HG03159 (cell line): ENCODE results near the gene PLK4.

Experiments used
- ATAC-seq: cut with Tn5 transposase; IDR thresholded peaks from one replicate; pipeline ENCODE4 v1.9.1; 2021; ENCODE audit warnings: mild to moderate bottlenecking, moderate library complexity; ENCODE audit not compliant: unreplicated experiment

PLK4 gene

GRCh38 chr4:127880763-127881562 is at the start of gene PLK4:
Gene PLK4 (plus strand): TSS chr4:127880893. CDS start chr4:127881135, 242 bp downstream.
- peak; percentile 95 for ATAC-seq

GRCh38 chr4:127832585-127832984 is 48.1 kb upstream of the PLK4 start:
- peak; percentile 76 for ATAC-seq

- no peak for ATAC-seq
Measured at GRCh38 chr4:127843704-127844600, 36.7 kb upstream of the PLK4 start.

- ATAC-seq, result no peak
Measured at GRCh38 chr4:127844601-127845116, 36.0 kb upstream of the PLK4 start.

- no peak for ATAC-seq
Measured at GRCh38 chr4:127846061-127846460, 34.6 kb upstream of the PLK4 start.

GRCh38 chr4:127846765-127847164 is 33.9 kb upstream of the PLK4 start:
- ATAC-seq, result no peak

GRCh38 chr4:127849505-127850234 is 31.0 kb upstream of the PLK4 start:
- ATAC-seq, result no peak

- no peak for ATAC-seq
Measured at GRCh38 chr4:127852661-127853060, 28.0 kb upstream of the PLK4 start.

GRCh38 chr4:127856196-127856812 is 24.4 kb upstream of the PLK4 start:
- ATAC-seq, result peak; percentile 3

GRCh38 chr4:127856813-127857447 is 23.8 kb upstream of the PLK4 start:
- ATAC-seq, result peak; percentile 92

GRCh38 chr4:127857641-127858040 is 23.1 kb upstream of the PLK4 start:
- no peak for ATAC-seq

GRCh38 chr4:127868196-127868595 is 12.5 kb upstream of the PLK4 start:
- ATAC-seq, result no peak

GRCh38 chr4:127870281-127870680 is 10.4 kb upstream of the PLK4 start:
- no peak for ATAC-seq

GRCh38 chr4:127870688-127871087 is 10.0 kb upstream of the PLK4 start:
- ATAC-seq, result no peak

- no peak for ATAC-seq
Measured at GRCh38 chr4:127875791-127876190, 4.9 kb upstream of the PLK4 start.

GRCh38 chr4:127881563-127881864 is 821 bp downstream of the PLK4 start:
- peak; percentile 32 for ATAC-seq

GRCh38 chr4:127888559-127888958 is 7.9 kb downstream of the PLK4 start:
- no peak for ATAC-seq

GRCh38 chr4:127889903-127890302 is 9.2 kb downstream of the PLK4 start:
- ATAC-seq, result no peak

GRCh38 chr4:127896069-127896468 is 15.4 kb downstream of the PLK4 start:
- ATAC-seq, result no peak

GRCh38 chr4:127896528-127896927 is 15.8 kb downstream of the PLK4 start:
- ATAC-seq, result no peak
